GM13976 (cell line): ENCODE data around the gene TNS1.

Experiments
- DNase-seq: peaks from one replicate; pipeline ENCODE4 v3.0.0; 2012; ENCODE audit warnings: low spot score
- in situ Hi-C: fragments of 300-500 bp; cut with MboI; formaldehyde crosslinking; loops from one replicate; pipeline ENCODE4 v1.12.0; 2022; ENCODE audit warnings: low sequenced_read_pairs, mixed read lengths, inconsistent platforms; ENCODE audit not compliant: unreplicated experiment
- TF ChIP-seq, protein P1 (sequence below): IDR thresholded peaks from 2 replicates; pipeline ENCODE4 v1.5.1; 2012; ENCODE audit warnings: borderline replicate concordance, mild to moderate bottlenecking; ENCODE audit not compliant: insufficient read depth; ENCODE audit errors: extremely low read depth, missing control alignments, control extremely low read depth

The TNS1 gene

DNA sequence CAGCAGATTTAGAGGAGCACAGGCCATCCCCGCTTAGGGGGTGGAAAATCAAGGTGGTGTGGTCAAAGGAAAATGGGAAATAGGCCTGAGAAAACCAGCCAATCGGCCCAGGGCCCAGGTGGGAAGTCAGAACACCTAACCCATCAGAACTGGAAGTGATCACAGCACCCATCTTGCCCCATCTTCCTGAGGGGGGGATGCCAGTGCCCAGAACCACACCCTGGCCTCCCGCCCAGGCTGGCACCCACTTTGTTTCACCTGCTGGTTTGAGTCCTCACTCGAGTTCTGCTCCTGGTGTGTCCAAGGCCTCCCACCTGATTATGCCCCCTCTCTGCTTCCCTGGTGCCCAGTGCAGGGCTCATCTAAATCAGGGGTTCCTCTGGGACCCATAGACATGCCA lies 174.5 kb downstream of the TNS1 start:
- in situ Hi-C loops, result no loop called here
- DNase-seq, result no peak
- TF ChIP-seq, protein P1, sequence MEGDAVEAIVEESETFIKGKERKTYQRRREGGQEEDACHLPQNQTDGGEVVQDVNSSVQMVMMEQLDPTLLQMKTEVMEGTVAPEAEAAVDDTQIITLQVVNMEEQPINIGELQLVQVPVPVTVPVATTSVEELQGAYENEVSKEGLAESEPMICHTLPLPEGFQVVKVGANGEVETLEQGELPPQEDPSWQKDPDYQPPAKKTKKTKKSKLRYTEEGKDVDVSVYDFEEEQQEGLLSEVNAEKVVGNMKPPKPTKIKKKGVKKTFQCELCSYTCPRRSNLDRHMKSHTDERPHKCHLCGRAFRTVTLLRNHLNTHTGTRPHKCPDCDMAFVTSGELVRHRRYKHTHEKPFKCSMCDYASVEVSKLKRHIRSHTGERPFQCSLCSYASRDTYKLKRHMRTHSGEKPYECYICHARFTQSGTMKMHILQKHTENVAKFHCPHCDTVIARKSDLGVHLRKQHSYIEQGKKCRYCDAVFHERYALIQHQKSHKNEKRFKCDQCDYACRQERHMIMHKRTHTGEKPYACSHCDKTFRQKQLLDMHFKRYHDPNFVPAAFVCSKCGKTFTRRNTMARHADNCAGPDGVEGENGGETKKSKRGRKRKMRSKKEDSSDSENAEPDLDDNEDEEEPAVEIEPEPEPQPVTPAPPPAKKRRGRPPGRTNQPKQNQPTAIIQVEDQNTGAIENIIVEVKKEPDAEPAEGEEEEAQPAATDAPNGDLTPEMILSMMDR, result no peak

DNA sequence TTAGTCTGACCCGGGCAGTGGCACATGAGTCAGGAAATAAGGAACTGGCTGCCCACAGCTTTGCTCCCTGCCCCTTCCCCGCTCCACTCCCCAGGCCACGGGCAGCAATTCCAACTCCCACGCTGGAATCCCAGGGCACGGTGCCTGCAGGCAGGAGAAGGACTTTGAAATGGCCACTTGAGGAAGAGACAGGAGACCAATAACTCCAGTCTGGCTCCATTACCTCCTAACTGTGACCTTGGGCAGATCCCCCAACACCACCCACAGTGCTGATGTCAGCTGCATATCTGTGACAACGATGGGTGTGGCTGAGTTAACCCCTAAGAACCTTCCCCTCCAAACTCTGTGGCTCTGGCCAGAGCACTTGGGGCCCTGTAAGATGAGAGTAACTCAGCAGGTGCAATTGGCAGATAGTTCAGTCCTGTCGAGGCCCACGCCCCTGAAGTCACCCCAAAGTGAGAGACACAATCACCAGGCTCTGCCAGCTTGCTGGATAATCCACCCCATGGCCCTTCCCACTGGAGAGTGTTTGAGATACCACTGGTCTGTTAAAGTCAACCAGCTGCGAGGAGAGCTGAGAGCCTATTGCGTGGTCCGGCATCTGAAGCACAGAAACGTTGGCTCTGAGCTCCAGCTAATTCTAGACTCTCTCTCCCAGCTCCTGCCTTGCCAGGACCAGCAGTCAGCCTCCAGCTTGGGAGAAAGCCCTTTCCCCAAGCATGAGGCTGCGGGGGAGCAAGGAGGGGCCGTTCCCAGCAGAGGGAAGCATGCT lies 175.2 kb downstream of the TNS1 start:
- no peak for DNase-seq
- in situ Hi-C loops, result no loop called here
- TF ChIP-seq, protein P1, result no peak

DNA sequence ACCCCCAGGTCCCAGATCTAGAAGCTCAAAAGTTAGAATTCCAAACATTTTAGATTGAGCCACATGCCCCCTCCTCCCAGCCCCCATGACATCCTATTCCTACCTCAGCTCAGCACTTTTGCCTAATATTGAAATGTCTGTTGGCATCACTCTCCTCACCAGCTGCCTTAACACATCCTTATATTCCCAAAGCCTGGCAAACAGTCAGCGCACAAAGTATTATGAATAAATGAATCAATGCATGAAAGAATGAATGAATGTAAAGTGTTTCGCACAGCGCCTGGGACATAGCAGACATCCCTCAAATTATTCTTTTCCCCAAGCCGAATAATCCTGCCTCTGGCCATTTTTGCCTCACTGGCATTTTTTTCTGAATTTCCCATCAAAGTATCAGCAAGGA lies 175.8 kb downstream of the TNS1 start:
- in situ Hi-C loops, result no loop called here
- TF ChIP-seq, protein P1, result no peak
- no peak for DNase-seq

DNA sequence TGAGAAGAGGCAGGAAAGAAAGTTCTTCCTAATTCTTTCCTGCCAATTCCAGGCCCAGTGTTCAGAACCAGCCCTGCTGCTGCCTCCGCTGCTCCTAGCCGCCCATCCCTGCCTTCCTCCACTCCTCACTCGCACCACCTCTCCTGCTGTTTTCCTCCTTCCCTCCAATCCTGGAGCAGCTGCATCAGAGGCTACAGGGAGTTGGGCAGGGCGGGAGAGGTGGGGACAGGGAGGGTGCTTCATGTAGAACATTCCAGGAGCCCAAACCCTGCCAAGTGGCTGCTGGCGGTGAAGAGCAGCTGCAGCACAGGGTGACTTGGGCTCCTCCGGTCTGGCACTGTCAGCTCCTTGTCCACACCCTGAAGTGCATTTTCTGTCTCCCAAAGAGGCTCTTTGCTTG lies 176.3 kb downstream of the TNS1 start:
- TF ChIP-seq, protein P1, result no peak
- no peak for DNase-seq
- in situ Hi-C loops, result no loop called here

DNA sequence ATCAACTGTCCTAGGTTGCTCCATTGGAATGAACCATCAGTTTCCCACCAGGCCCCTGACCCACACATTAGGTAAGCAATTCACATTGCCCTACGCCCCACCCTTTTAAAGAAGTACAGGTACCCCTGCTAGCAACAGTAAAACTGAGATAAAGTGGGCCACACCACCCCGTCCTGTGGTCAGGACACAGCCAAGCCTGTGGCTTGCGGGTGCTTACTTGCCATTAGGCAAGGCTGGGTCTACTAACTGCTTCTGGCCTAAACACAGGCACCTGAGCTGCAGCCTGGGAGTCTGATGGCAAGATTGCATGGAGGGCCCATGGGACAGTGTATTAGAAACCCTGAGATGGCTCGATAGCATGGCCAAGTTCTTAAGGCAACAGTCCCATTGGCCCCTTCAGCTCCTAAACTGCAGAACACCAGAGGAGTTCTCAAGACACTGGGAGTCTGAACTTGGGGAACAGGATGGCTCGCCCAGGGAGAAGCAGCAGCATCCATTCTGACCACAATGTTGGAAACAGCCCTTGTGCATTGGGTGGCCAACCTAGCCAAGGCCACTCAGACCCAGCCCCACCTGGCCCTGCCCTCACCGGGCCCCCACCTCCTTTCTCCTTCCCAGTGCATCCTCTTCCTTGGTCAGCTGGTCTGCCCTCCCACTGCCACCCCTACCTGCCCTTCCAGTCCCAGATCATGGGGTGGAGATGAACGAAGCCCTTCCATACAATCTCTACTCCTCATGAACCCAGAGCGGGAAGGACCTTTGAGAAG lies 177.1 kb downstream of the TNS1 start:
- TF ChIP-seq, protein P1, result no peak
- in situ Hi-C loops, result no loop called here
- no peak for DNase-seq

DNA sequence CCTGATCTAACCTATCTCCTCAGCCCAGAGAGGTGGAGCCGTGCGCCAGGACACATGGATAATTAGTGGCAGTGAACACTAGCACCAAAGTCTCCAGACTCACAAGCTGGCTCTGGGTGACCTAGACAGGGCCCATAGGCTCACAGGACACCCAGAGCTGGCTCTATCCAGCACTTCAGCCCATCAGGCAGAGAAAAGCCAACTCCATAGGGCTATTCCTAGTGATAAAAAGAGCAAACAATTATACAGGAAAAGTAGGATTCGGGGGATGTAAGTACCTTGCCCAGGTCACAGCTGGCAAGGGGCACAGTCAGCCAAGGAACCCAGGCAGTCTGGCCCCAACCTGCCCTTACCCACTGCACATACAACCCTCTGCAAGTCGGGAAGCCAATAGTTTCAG lies 178.6 kb downstream of the TNS1 start:
- no peak for DNase-seq
- in situ Hi-C loops, result no loop called here
- TF ChIP-seq, protein P1, result no peak
